GM10266 (cell line): ENCODE measurements around the gene TIGD4.

Experiments
- DNase-seq: peaks from one replicate; pipeline ENCODE4 v3.0.0; 2012; ENCODE audit errors: extremely low spot score
- CTCF ChIP-seq: IDR thresholded peaks from 2 replicates; pipeline ENCODE4 v1.5.1; 2012; ENCODE audit warnings: mild to moderate bottlenecking, low read depth; ENCODE audit not compliant: control insufficient read depth, insufficient read depth; ENCODE audit errors: missing control alignments

TIGD4 gene

GRCh38 chr4:152805071-152805650 is 25.6 kb upstream of the TIGD4 start:
- no peak for DNase-seq
- TF ChIP-seq CTCF, result no peak

- no peak for TF ChIP-seq CTCF
- DNase-seq, result no peak
These were observed 24.0 kb upstream of the TIGD4 start for GRCh38 chr4:152803541-152803940.

- no peak for DNase-seq
- TF ChIP-seq CTCF, result no peak
These were observed 16.4 kb upstream of the TIGD4 start for GRCh38 chr4:152795891-152796290.

- no peak for TF ChIP-seq CTCF
- DNase-seq, result no peak
These were observed 7.1 kb upstream of the TIGD4 start for GRCh38 chr4:152786627-152787026.

GRCh38 chr4:152785639-152786615 is 6.4 kb upstream of the TIGD4 start:
- TF ChIP-seq CTCF, result no peak
- DNase-seq, result no peak

GRCh38 chr4:152784490-152785350 is 5.2 kb upstream of the TIGD4 start:
- DNase-seq, result no peak
- TF ChIP-seq CTCF, result no peak
